ENCODE results near the gene GRIN2A. TPM values are rescaled to one million over a fixed set of nuclear protein-coding genes. Genes with fewer than 3 reads are reported as not detected.

GRIN2A gene
- total and polyA plus RNA-seq, 2 donors (not counting 3 experiments of a cell fraction or from before 2014, with no cell fraction given): not detected

DNA sequence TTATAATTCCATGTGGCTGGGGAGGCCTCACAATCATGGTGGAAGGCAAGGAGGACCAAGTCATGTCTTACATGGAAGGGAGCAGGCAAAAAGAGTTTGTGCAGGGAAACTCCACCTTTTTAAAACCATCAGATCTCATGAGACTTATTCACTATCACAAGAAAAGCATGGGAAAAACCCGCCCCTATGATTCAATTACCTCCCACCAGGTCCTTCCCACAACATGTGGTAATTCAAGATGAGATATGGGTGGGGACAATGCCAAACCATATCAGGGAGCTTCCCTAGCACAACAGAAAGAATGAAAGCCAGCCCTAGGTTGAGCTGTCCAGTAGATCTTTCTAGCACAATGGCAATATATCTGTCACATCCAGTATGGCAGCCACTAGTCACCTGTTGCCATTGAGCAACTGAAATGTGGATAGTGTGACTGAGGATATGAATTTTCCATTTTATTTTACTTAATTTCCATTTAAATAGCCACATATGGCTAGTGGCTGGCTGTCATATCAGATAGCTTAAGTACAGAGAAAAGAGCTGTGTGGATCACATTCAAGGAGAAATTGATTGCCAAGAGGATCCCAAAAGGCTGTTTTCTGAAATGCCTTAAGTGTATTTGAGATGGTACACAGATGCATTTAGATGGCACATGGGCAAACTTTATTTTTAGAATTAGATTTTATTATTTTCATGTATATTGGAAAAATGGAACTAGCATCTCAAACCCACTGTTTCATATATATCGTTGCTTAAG lies 273.0 kb downstream of the GRIN2A start:
- no TSS peak for BruUV-seq (replicated peaks)
- DNase-seq (ENCODE audit: low read depth, low spot score) (no peak), FAIRE-seq (no peak)
- H3K9me1 ChIP-seq (replicated peaks; ENCODE audit: control insufficient read depth, extremely low read depth, insufficient read depth, low read length): no peaks in the 10 kb centered on the region
- no peak overlapping the region for H3K4me2 ChIP-seq (ENCODE audit: insufficient read depth, low read length)
- no peaks in the 10 kb centered on the region for H3K9me3 ChIP-seq (replicated peaks; ENCODE audit: control insufficient read depth, insufficient read depth, low read length)
- POLR2A ChIA-PET: no interaction called here
- no peak overlapping the region for H3K4me3 ChIP-seq (replicated peaks in 1 of 3; ENCODE audit: insufficient read depth in 1 of 3, low read depth in 1 of 3, low read length in 3 of 3)
- CTCF ChIA-PET: no interaction called here
- TF ChIP-seq EZH2 (IDR thresholded peaks at IDR 0.05; ENCODE audit: borderline replicate concordance, low read depth, low read length, severe bottlenecking) (no peak), FOS (IDR thresholded peaks at IDR 0.05; ENCODE audit: borderline replicate concordance, insufficient read depth, low read length) (no peak), POLR2AphosphoS5 (IDR thresholded peaks at IDR 0.05; ENCODE audit: insufficient read depth, low read depth, low read length) (no peak), GATA2 (IDR thresholded peaks at IDR 0.05; ENCODE audit: insufficient read depth, insufficient read length, low read depth, low read length) (no peak), POLR2A (IDR thresholded peaks at IDR 0.05; ENCODE audit: low read depth, low read length) (no peak), JUN (IDR thresholded peaks at IDR 0.05; ENCODE audit: borderline replicate concordance, insufficient read depth, insufficient read length, low read depth) (no peak), MYC (IDR thresholded peaks at IDR 0.05; ENCODE audit: low read depth, low read length) (no peak)
- TF ChIP-seq, protein P1, sequence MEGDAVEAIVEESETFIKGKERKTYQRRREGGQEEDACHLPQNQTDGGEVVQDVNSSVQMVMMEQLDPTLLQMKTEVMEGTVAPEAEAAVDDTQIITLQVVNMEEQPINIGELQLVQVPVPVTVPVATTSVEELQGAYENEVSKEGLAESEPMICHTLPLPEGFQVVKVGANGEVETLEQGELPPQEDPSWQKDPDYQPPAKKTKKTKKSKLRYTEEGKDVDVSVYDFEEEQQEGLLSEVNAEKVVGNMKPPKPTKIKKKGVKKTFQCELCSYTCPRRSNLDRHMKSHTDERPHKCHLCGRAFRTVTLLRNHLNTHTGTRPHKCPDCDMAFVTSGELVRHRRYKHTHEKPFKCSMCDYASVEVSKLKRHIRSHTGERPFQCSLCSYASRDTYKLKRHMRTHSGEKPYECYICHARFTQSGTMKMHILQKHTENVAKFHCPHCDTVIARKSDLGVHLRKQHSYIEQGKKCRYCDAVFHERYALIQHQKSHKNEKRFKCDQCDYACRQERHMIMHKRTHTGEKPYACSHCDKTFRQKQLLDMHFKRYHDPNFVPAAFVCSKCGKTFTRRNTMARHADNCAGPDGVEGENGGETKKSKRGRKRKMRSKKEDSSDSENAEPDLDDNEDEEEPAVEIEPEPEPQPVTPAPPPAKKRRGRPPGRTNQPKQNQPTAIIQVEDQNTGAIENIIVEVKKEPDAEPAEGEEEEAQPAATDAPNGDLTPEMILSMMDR (IDR thresholded peaks at IDR 0.05; ENCODE audit: extremely low read depth in 1 of 2, insufficient read depth in 1 of 2, low read depth in 1 of 2, low read length in 2 of 2): no peak
- TF ChIP-seq, protein P2, sequence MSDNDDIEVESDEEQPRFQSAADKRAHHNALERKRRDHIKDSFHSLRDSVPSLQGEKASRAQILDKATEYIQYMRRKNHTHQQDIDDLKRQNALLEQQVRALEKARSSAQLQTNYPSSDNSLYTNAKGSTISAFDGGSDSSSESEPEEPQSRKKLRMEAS (IDR thresholded peaks at IDR 0.05; ENCODE audit: insufficient read depth, insufficient read length): no peak
- no peaks in the 10 kb centered on the region for H4K20me1 ChIP-seq (replicated peaks; ENCODE audit: control insufficient read depth, extremely low read depth, insufficient read depth, low read length)
- H3K27me3 ChIP-seq (ENCODE audit: control insufficient read depth in 2 of 2, insufficient read depth in 2 of 2, low read length in 2 of 2): no peaks in the 10 kb centered on the region
- no peaks in the 10 kb centered on the region for H3K4me1 ChIP-seq (ENCODE audit: control insufficient read depth, extremely low read depth, insufficient read depth, low read length)
- no peak overlapping the region for H3K27ac ChIP-seq (ENCODE audit: insufficient read depth, low read depth, low read length)
- dilution Hi-C loops (cut with MboI; ENCODE audit: extremely low pct_ligation_motif_present, low sequenced_read_pairs) (no loop called here), intact Hi-C loops (cut with micrococcal nuclease) (no loop called here)
- no peaks in the 10 kb centered on the region for H3K79me2 ChIP-seq (ENCODE audit: control insufficient read depth, insufficient read depth, low read length)
- H2AFZ ChIP-seq (ENCODE audit: low read depth, low read length): no peak overlapping the region
- H3K9ac ChIP-seq (replicated peaks; ENCODE audit: extremely low read depth, insufficient read depth, low read length): no peak overlapping the region
- H3K36me3 ChIP-seq (ENCODE audit: control insufficient read depth in 2 of 2, extremely low read depth in 1 of 2, insufficient read depth in 2 of 2, low read length in 2 of 2): no peaks in the 10 kb centered on the region
